Neural cell (in vitro differentiated cells): ENCODE data around the gene GALNT1. TPM values are rescaled to one million over a fixed set of nuclear protein-coding genes. Genes with fewer than 3 reads are reported as not detected.

Source experiments
- H2AFZ ChIP-seq: fragments of 200-600, 300-800 bp; sonication (generic), shearing (Covaris generic); 2 replicates; pipeline ENCODE4 v1.6.0; 2014; ENCODE audit warnings: low read depth, mild to moderate bottlenecking, antibody characterized with exemption, low read length, moderate library complexity
- H3F3A ChIP-seq: fragments of 200-600 bp; shearing (Covaris generic); 2 replicates; pipeline ENCODE4 v1.6.1; 2016; ENCODE audit warnings: mild to moderate bottlenecking, moderate library complexity, mixed read lengths, antibody characterized with exemption, low read length; ENCODE audit not compliant: insufficient read depth, poor library complexity, severe bottlenecking
- H3K27ac ChIP-seq: fragments of 200-600, 300-800 bp; sonication (generic), shearing (Covaris generic); 2 replicates; pipeline ENCODE4 v1.5.1; 2014; ENCODE audit warnings: mild to moderate bottlenecking, low read length, moderate library complexity
- H3K27me3 ChIP-seq: fragments of 300-800, 200-600 bp; sonication (generic), shearing (Covaris generic); 2 replicates; pipeline ENCODE4 v1.6.0; 2014; ENCODE audit warnings: mild to moderate bottlenecking, low read depth, low read length, moderate library complexity; ENCODE audit not compliant: insufficient read depth
- H3K36me3 ChIP-seq: fragments of 300-800, 200-600 bp; sonication (generic), shearing (Covaris generic); 2 replicates; pipeline ENCODE4 v1.5.1; 2014; ENCODE audit warnings: mild to moderate bottlenecking, antibody characterized with exemption, low read length, moderate library complexity; ENCODE audit not compliant: insufficient read depth
- H3K4me2 ChIP-seq: fragments of 300-800, 200-600 bp; sonication (generic), shearing (Covaris generic); 2 replicates; pipeline ENCODE4 v1.6.0; 2014; ENCODE audit warnings: mild to moderate bottlenecking, low read length
- H3K4me3 ChIP-seq: fragments of 300-800, 200-600 bp; sonication (generic), shearing (Covaris generic); 2 replicates; pipeline ENCODE4 v1.5.1; 2014; ENCODE audit warnings: mild to moderate bottlenecking, low read length, moderate library complexity
- H3K79me2 ChIP-seq: fragments of 200-600 bp; shearing (Covaris generic); replicated peaks from 2 replicates; pipeline ENCODE4 v1.6.0; 2014; ENCODE audit warnings: mild to moderate bottlenecking, low read length, moderate library complexity; ENCODE audit not compliant: insufficient read depth
- H3K9ac ChIP-seq: fragments of 300-800, 200-600 bp; sonication (generic), shearing (Covaris generic); 2 replicates; pipeline ENCODE4 v1.6.1; 2016; ENCODE audit warnings: mild to moderate bottlenecking, low read length, mixed read lengths
- H3K9me2 ChIP-seq: fragments of 200-600 bp; shearing (Covaris generic); 2 replicates; pipeline ENCODE4 v1.6.1; 2016; ENCODE audit warnings: mild to moderate bottlenecking, low read length, mixed read lengths; ENCODE audit not compliant: insufficient read depth
- H3K9me3 ChIP-seq: fragments of 200-600, 300-800 bp; sonication (generic), shearing (Covaris generic); 2 replicates; pipeline ENCODE4 v1.6.1; 2016; ENCODE audit warnings: mild to moderate bottlenecking, mixed run types, low read length, moderate library complexity, mixed read lengths
- H4K20me1 ChIP-seq: fragments of 200-600 bp; shearing (Covaris generic); 2 replicates; pipeline ENCODE4 v1.6.1; 2016; ENCODE audit warnings: mild to moderate bottlenecking, mixed run types; ENCODE audit not compliant: insufficient read depth
- CTCF ChIP-seq: fragments of 450-650 bp; IDR thresholded peaks from 2 replicates; pipeline ENCODE4 v1.5.1; 2014; ENCODE audit warnings: antibody characterized with exemption, mild to moderate bottlenecking, moderate library complexity; ENCODE audit not compliant: poor library complexity, severe bottlenecking
- EP300 ChIP-seq: fragments of 450-650 bp; conservative IDR thresholded peaks from 2 replicates; pipeline ENCODE4 v1.6.1; 2014; ENCODE audit warnings: antibody characterized with exemption, mild to moderate bottlenecking, moderate library complexity; ENCODE audit not compliant: poor library complexity, severe bottlenecking
- EZH2 ChIP-seq: fragments of 200-600, 300-800 bp; shearing (Covaris generic), sonication (generic); IDR thresholded peaks from 2 replicates; pipeline ENCODE4 v1.6.1; 2014; ENCODE audit warnings: antibody characterized with exemption, low read length, borderline replicate concordance, mild to moderate bottlenecking; ENCODE audit not compliant: insufficient read depth, poor library complexity, severe bottlenecking
- MXI1 ChIP-seq: fragments of 450-650 bp; conservative IDR thresholded peaks from 2 replicates; pipeline ENCODE4 v1.6.1; 2014; ENCODE audit warnings: antibody characterized with exemption, mild to moderate bottlenecking; ENCODE audit not compliant: poor library complexity, severe bottlenecking
- POLR2AphosphoS5 ChIP-seq: IDR thresholded peaks from 2 replicates; pipeline ENCODE4 v1.6.1; 2012
- RAD21 ChIP-seq: fragments of 450-650 bp; conservative IDR thresholded peaks from 2 replicates; pipeline ENCODE4 v1.6.1; 2014; ENCODE audit warnings: antibody characterized with exemption, mild to moderate bottlenecking, moderate library complexity
- REST ChIP-seq: IDR thresholded peaks from 2 replicates; pipeline ENCODE4 v1.6.1; 2012; ENCODE audit warnings: borderline replicate concordance
- SMC3 ChIP-seq: fragments of 450-650 bp; conservative IDR thresholded peaks from 2 replicates; pipeline ENCODE4 v1.6.1; 2014; ENCODE audit warnings: antibody characterized with exemption, mild to moderate bottlenecking, moderate library complexity; ENCODE audit not compliant: poor library complexity
- TAF1 ChIP-seq: IDR thresholded peaks from 2 replicates; pipeline ENCODE4 v1.6.1; 2012; ENCODE audit warnings: low read depth
- polyA plus RNA-seq: library from polyadenylated mRNA; depleted of rRNA; stranded (reverse); fragments of >200 nt; gene quantifications from 2 replicates; pipeline ENCODE4 v1.2.3, GENCODE V29; 2014

GALNT1 gene
- polyA plus RNA-seq, 1 donor from 2014 or later = 103 TPM

GRCh38 chr18:35624146-35624545 lies 42.6 kb downstream of the GALNT1 start:
- Histone ChIP-seq H3F3A (no peaks in the 10 kb centered on the region), H3K4me2 (no peak overlapping the region), H3K9me3 (peaks cover 8% of the 10 kb centered on the region), H4K20me1 (no peaks in the 10 kb centered on the region), H3K27ac (no peak overlapping the region), H3K4me3 (no peak overlapping the region), H3K9ac (no peak overlapping the region), H3K36me3 (no peaks in the 10 kb centered on the region), H3K9me2 (no peaks in the 10 kb centered on the region), H2AFZ (no peak overlapping the region), H3K27me3 (no peaks in the 10 kb centered on the region), H3K79me2 (peaks cover 59% of the 10 kb centered on the region)
- no peak for TF ChIP-seq CTCF
- no peak for TF ChIP-seq EP300
- no peak for TF ChIP-seq TAF1
- no peak for TF ChIP-seq SMC3
- no peak for TF ChIP-seq POLR2AphosphoS5
- no peak for TF ChIP-seq RAD21
- no peak for TF ChIP-seq EZH2
- TF ChIP-seq MXI1 = no peak
- no peak for TF ChIP-seq REST

GRCh38 chr18:35625232-35625631 lies 43.7 kb downstream of the GALNT1 start:
- TF ChIP-seq RAD21 (no peak), EZH2 (no peak), MXI1 (no peak), POLR2AphosphoS5 (no peak), EP300 (no peak), SMC3 (no peak), REST (no peak), CTCF (no peak), TAF1 (no peak)
- no peaks in the 10 kb centered on the region for H3K27me3 ChIP-seq
- peaks cover 53% of the 10 kb centered on the region for H3K79me2 ChIP-seq
- no peaks in the 10 kb centered on the region for H3K36me3 ChIP-seq
- no peak overlapping the region for H3K4me2 ChIP-seq
- no peak overlapping the region for H3K4me3 ChIP-seq
- no peaks in the 10 kb centered on the region for H4K20me1 ChIP-seq
- H3K9me3 ChIP-seq = peaks cover 8% of the 10 kb centered on the region
- H3F3A ChIP-seq = no peaks in the 10 kb centered on the region
- H3K27ac ChIP-seq = no peak overlapping the region
- no peaks in the 10 kb centered on the region for H3K9me2 ChIP-seq
- no peak overlapping the region for H3K9ac ChIP-seq
- no peak overlapping the region for H2AFZ ChIP-seq
